Activated CD4-positive, alpha-beta T cell treated with anti-CD3 and anti-CD28 coated beads for 36 hours (primary cell): ENCODE data around the gene TSPAN31. TPM values are rescaled to one million over a fixed set of nuclear protein-coding genes. Genes with fewer than 3 reads are reported as not detected.

Source experiments
- ATAC-seq: fragments of 200-7000 bp; cut with Tn5 transposase; one replicate; pipeline ENCODE4 v1.10.0; 2021; ENCODE audit warnings: mild to moderate bottlenecking, moderate library complexity
- CTCF ChIA-PET: fragments of 350-600 bp; sonication (Branson Sonifier 250); formaldehyde crosslinking; loops from one replicate; lab custom pipeline; 2021; ENCODE audit warnings: antibody characterized with exemption; lab: Charles Lee
- POLR2A ChIA-PET: fragments of 350-600 bp; sonication (Branson Sonifier 250); formaldehyde crosslinking; loops from one replicate; lab custom pipeline; 2021; ENCODE audit warnings: antibody characterized with exemption, inconsistent platforms; lab: Charles Lee
- DNase-seq: peaks from one replicate; pipeline ENCODE4 v3.0.0-alpha.2; 2020
- H3K27ac Mint-ChIP-seq: one replicate; pipeline ENCODE4 v1.8.0; 2021; ENCODE audit warnings: mixed read lengths
- H3K27me3 Mint-ChIP-seq: one replicate; pipeline ENCODE4 v1.8.0; 2021; ENCODE audit warnings: mixed read lengths
- H3K36me3 Mint-ChIP-seq: one replicate; pipeline ENCODE4 v1.8.0; 2021; ENCODE audit warnings: low read depth, mixed read lengths
- H3K4me1 Mint-ChIP-seq: one replicate; pipeline ENCODE4 v1.8.0; 2021; ENCODE audit warnings: mixed read lengths
- H3K4me3 Mint-ChIP-seq: one replicate; pipeline ENCODE4 v1.8.0; 2021; ENCODE audit warnings: mild to moderate bottlenecking, moderate library complexity, mixed read lengths
- H3K9me3 Mint-ChIP-seq: one replicate; pipeline ENCODE4 v1.8.0; 2021; ENCODE audit warnings: low read depth, mixed read lengths
- intact Hi-C, 2 experiments: fragments of 100-400 bp; cut with DNase I in 1 of 2; cut with micrococcal nuclease in 1 of 2; formaldehyde crosslinking; loops; one replicate each; pipeline versions ENCODE4 v1.14.2 to v1.15.1; 2022 to 2024; cut with DNase I, micrococcal nuclease
- total RNA-seq, 2 experiments: library from RNA; stranded (reverse); gene quantifications; one replicate each; pipeline ENCODE4 v1.2.3, GENCODE V29; 2021

The TSPAN31 gene
- total RNA-seq, 2 experiments from 2014 or later: 13.6 to 15.9 TPM

- DNase-seq (no peak), ATAC-seq (no peak)
- no peak overlapping the region for H3K27ac Mint-ChIP-seq
- H3K4me3 Mint-ChIP-seq: no peak overlapping the region
- H3K27me3 Mint-ChIP-seq: no peaks in the 10 kb centered on the region
- ChIA-PET POLR2A (no interaction called here), CTCF (interaction anchor here (0.8 to 1.5 kb wide), 3 partner anchors 9 to 191 kb away, joined by 3 to 4 read pairs (median 3); no protein-coding TSS in a partner anchor)
- peaks cover 3% of the 10 kb centered on the region for H3K4me1 Mint-ChIP-seq
- H3K36me3 Mint-ChIP-seq: peaks cover 55% of the 10 kb centered on the region
- no peaks in the 10 kb centered on the region for H3K9me3 Mint-ChIP-seq
- intact Hi-C loops: no loop called here
These were observed 12.6 kb upstream of the TSPAN31 start for GRCh38 chr12:57732270-57732669.

DNA sequence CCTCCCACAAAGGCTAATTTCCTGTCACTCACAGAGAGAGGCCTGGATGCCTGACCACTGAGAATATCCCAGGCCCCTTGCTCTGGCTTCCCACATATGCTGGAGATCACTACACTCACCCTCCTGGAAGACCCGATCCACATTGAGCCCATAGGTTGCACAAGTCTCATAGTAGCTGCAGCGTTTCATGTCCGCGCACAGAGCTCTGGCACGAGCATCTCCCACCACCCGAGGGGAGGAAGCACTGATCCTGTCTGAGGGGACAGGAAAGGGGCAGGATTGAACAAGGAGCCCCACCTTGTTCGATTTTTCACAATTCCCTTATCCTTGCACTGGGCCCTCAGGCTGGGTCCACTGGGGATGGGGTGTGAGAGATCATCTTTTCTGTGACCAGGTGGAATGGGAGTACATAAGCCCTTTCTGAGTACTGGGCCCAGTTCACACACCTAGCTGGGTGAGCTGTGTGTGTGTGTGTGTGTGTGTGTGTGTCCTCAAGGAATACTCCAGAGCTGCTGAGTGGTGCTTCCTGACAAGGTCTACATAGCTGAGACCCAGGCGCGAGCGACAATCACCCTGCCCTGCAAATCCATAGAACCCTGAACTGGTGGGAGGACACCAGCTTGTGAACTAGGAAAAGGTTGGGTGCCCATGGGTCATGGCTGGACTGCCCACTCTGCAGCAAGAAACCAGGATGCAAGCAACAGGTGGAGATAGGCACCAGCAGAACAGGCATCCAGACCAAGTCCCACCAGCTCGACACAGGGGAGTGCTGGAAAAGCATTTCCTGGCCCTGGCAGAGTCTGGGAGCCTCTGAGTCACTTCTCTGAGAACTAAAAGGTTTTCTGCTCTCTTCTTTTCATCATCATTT lies 11.9 kb upstream of the TSPAN31 start:
- ChIA-PET POLR2A (no interaction called here), CTCF (interaction anchor here (0.8 to 1.5 kb wide), 2 partner anchors 8 to 191 kb away, joined by 3 to 4 read pairs; no protein-coding TSS in a partner anchor)
- Mint-ChIP-seq H3K36me3 (peaks cover 51% of the 10 kb centered on the region), H3K27ac (peak overlapping the region; percentile 59), H3K4me3 (no peak overlapping the region), H3K4me1 (peaks cover 3% of the 10 kb centered on the region), H3K9me3 (no peaks in the 10 kb centered on the region), H3K27me3 (no peaks in the 10 kb centered on the region)
- ATAC-seq (no peak), DNase-seq (no peak)
- intact Hi-C loops: no loop called here

- no peaks in the 10 kb centered on the region for H3K9me3 Mint-ChIP-seq
- ChIA-PET POLR2A (no interaction called here), CTCF (interaction anchor here (1.5 kb wide), 1 partner anchor 8 kb away, joined by 4 read pairs; no protein-coding TSS in a partner anchor)
- peaks cover 51% of the 10 kb centered on the region for H3K36me3 Mint-ChIP-seq
- H3K27ac Mint-ChIP-seq: no peak overlapping the region
- H3K4me1 Mint-ChIP-seq: peaks cover 4% of the 10 kb centered on the region
- H3K27me3 Mint-ChIP-seq: no peaks in the 10 kb centered on the region
- intact Hi-C loops: no loop called here
- ATAC-seq (no peak), DNase-seq (no peak)
- H3K4me3 Mint-ChIP-seq: no peak overlapping the region
These were observed 10.9 kb upstream of the TSPAN31 start for GRCh38 chr12:57733928-57734327.

GRCh38 chr12:57734591-57734990 lies 10.2 kb upstream of the TSPAN31 start:
- Mint-ChIP-seq H3K4me1 (peaks cover 11% of the 10 kb centered on the region), H3K27me3 (no peaks in the 10 kb centered on the region), H3K36me3 (peaks cover 51% of the 10 kb centered on the region), H3K27ac (no peak overlapping the region), H3K4me3 (no peak overlapping the region), H3K9me3 (no peaks in the 10 kb centered on the region)
- ChIA-PET POLR2A (no interaction called here), CTCF (interaction anchor here (1.0 to 1.2 kb wide), 3 partner anchors 8 to 114 kb away, joined by 3 read pairs; no protein-coding TSS in a partner anchor)
- ATAC-seq (no peak), DNase-seq (no peak)
- intact Hi-C loops: no loop called here

DNA sequence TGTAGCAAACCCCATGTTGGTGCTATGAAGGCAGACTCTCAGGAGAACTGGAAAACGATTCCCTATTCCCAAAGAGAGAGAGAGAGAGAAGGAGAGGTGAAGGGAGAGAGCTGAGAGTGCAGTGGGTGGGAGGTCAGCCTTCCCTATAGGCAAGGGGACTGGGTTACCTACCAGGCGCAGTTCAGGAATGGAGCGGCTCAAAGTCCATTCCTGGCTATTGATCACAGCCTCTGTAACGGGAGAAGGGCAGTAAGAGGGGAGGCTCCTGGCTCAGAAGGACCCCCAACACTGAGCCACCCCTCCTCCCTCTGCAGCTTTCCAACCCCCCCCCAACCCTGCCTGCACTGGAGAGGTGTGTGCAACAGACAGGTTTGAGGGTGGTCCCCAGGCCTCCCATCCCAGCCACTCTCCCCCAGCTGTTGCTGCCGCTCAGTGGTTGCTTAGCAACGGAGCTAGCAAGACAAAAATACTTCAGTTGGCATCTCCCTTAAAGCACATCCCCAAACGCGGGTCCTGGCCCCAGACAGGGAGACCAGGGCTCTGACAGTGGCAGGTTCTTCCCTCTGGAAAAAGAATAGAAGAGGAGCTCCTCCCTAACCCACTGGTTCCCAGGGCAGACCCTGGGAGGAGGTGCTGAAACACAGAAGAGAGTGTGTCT lies 9.5 kb upstream of the TSPAN31 start:
- ChIA-PET POLR2A (no interaction called here), CTCF (interaction anchor here (1.0 to 1.2 kb wide), 3 partner anchors 9 to 114 kb away, joined by 3 read pairs; no protein-coding TSS in a partner anchor)
- Mint-ChIP-seq H3K27ac (no peak overlapping the region), H3K9me3 (no peaks in the 10 kb centered on the region), H3K36me3 (peaks cover 48% of the 10 kb centered on the region), H3K27me3 (no peaks in the 10 kb centered on the region), H3K4me3 (no peak overlapping the region), H3K4me1 (peaks cover 17% of the 10 kb centered on the region)
- ATAC-seq (no peak), DNase-seq (no peak)
- intact Hi-C loops: no loop called here

- ATAC-seq: no peak
- DNase-seq: no peak
- ChIA-PET POLR2A (no interaction called here), CTCF (interaction anchor here (0.9 to 1.2 kb wide), 2 partner anchors 21 to 35 kb away, joined by 3 read pairs; no protein-coding TSS in a partner anchor)
- no peak overlapping the region for H3K27ac Mint-ChIP-seq
- no peak overlapping the region for H3K4me3 Mint-ChIP-seq
- no peaks in the 10 kb centered on the region for H3K27me3 Mint-ChIP-seq
- no peaks in the 10 kb centered on the region for H3K9me3 Mint-ChIP-seq
- intact Hi-C loops: no loop called here
- H3K36me3 Mint-ChIP-seq: peaks cover 39% of the 10 kb centered on the region
- peaks cover 24% of the 10 kb centered on the region for H3K4me1 Mint-ChIP-seq
These were observed 8.7 kb upstream of the TSPAN31 start for GRCh38 chr12:57735952-57736740.

DNA sequence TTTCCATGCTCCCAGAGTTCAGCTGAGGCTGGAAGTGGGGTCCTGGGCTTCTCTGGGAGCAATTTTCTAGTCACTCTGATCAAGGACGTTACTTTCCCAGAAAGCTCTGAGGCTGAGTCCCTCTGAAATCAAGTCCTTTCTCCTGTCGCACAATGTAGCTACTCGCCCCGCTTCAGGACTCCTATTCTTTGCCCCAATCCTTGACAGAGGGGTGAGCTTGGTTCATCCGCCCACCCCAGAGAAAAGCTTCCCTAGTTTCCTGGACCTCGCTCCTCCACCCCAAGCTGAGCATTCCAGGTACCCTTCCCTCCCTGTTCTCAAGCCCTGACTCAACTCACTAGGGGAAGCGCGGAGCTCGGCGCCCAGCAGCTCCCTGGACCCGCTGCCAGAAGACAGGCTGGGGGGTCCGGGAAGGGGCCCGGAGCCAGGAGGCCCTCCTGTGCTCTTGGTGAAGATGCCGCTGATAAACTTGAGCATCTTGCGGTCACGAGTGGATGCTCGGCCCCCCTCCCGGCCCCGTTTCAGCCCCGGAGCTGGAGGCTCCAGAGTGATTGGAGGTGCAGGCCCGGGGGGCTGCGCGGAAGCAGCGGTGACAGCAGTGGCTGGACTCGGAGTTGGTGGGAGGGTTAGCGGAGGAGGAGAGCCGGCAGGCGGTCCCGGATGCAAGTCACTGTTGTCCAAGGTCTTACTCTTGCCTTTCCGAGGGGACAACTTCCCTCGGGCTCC lies 7.9 kb upstream of the TSPAN31 start:
- ATAC-seq (no peak), DNase-seq (no peak)
- H3K27ac Mint-ChIP-seq: no peak overlapping the region
- intact Hi-C loops: no loop called here
- H3K36me3 Mint-ChIP-seq: peaks cover 32% of the 10 kb centered on the region
- no peaks in the 10 kb centered on the region for H3K27me3 Mint-ChIP-seq
- H3K9me3 Mint-ChIP-seq: no peaks in the 10 kb centered on the region
- ChIA-PET CTCF (interaction anchor here (0.9 kb wide), 1 partner anchor 20 kb away, joined by 3 read pairs; no protein-coding TSS in a partner anchor), POLR2A (no interaction called here)
- peaks cover 25% of the 10 kb centered on the region for H3K4me1 Mint-ChIP-seq
- H3K4me3 Mint-ChIP-seq: no peak overlapping the region

GRCh38 chr12:57737467-57738460 lies 7.1 kb upstream of the TSPAN31 start:
- no peak overlapping the region for H3K4me3 Mint-ChIP-seq
- ChIA-PET POLR2A (no interaction called here), CTCF (no interaction called here)
- H3K36me3 Mint-ChIP-seq: peaks cover 23% of the 10 kb centered on the region
- H3K27ac Mint-ChIP-seq: no peak overlapping the region
- H3K4me1 Mint-ChIP-seq: peaks cover 30% of the 10 kb centered on the region
- intact Hi-C loops: no loop called here
- H3K9me3 Mint-ChIP-seq: no peaks in the 10 kb centered on the region
- no peaks in the 10 kb centered on the region for H3K27me3 Mint-ChIP-seq
- ATAC-seq (no peak), DNase-seq (no peak)

- Mint-ChIP-seq H3K4me3 (no peak within 1 kb of the TSS), H3K36me3 (peaks cover 16% of the 10 kb centered on the region), H3K4me1 (peaks cover 33% of the 10 kb centered on the region), H3K27me3 (no peaks in the 10 kb centered on the region), H3K27ac (peak within 1 kb of the TSS; percentile 29), H3K9me3 (no peaks in the 10 kb centered on the region)
- ChIA-PET POLR2A (no interaction called here), CTCF (interaction anchor here (0.7 to 1.0 kb wide), 3 partner anchors 18 to 157 kb away, joined by 3 to 4 read pairs (median 4); no protein-coding TSS in a partner anchor)
- ATAC-seq: no peak
- no peak for DNase-seq
- intact Hi-C loops: no loop called here
These were observed 6.1 kb upstream of the TSPAN31 start, which contains the start of gene AGAP2 for GRCh38 chr12:57738661-57739237. TSS of gene AGAP2 (minus strand) at chr12:57738742. CDS start at chr12:57738246, 496 bp downstream.
